Measurements from ENCODE around the gene POLR1B. TPM values are rescaled to one million over a fixed set of nuclear protein-coding genes. Genes with fewer than 3 reads are reported as not detected.

POLR1B gene
- polyA plus RNA-seq, 1 of the 3 experiments (the other 2 are of a cell fraction) = 13.4 TPM

- no peaks in the 10 kb centered on the region for H4K20me1 ChIP-seq (ENCODE audit: insufficient read depth)
- DNase-seq = no peak
- no peaks in the 10 kb centered on the region for H3K27me3 ChIP-seq (ENCODE audit: insufficient read depth)
- POLR2A ChIA-PET = no interaction called here
- H3K9me2 ChIP-seq = no peaks in the 10 kb centered on the region
- CTCF ChIA-PET = interaction anchor here (1.0 to 13.6 kb wide), 2 partner anchors 11 to 120 kb away, joined by 3 to 149 read pairs; no protein-coding TSS in a partner anchor
- no peaks in the 10 kb centered on the region for H3K36me3 ChIP-seq (replicated peaks in 1 of 2; ENCODE audit: control insufficient read depth in 1 of 2, insufficient read depth in 2 of 2, low read length in 1 of 2)
- no peak overlapping the region for H3K4me2 ChIP-seq
- no peaks in the 10 kb centered on the region for H3K9me3 ChIP-seq
- H3K79me2 ChIP-seq (ENCODE audit: insufficient read depth) = no peaks in the 10 kb centered on the region
- H3K4me3 ChIP-seq (ENCODE audit: low read depth in 2 of 2, low read length in 1 of 2) = no peak overlapping the region
- H3K4me1 ChIP-seq (ENCODE audit: control insufficient read depth in 1 of 2, insufficient read depth in 2 of 2, low read depth in 1 of 2, low read length in 1 of 2) = no peaks in the 10 kb centered on the region
- no peak overlapping the region for H3K9ac ChIP-seq
- TF ChIP-seq RCOR1 (IDR thresholded peaks at IDR 0.05; ENCODE audit: low read length) = no peak
- TF ChIP-seq FOXJ3 (CRISPR knock-in tag; IDR thresholded peaks at IDR 0.05) = no peak
- no peak for TF ChIP-seq FOSL2 (IDR thresholded peaks at IDR 0.05; ENCODE audit: borderline replicate concordance, low read depth)
- TF ChIP-seq CTCF (IDR thresholded peaks at IDR 0.05) = no peak
- TF ChIP-seq REST (IDR thresholded peaks at IDR 0.05; ENCODE audit: low read depth, low read length) = no peak
- no peak for TF ChIP-seq ZBTB33 (IDR thresholded peaks at IDR 0.05; ENCODE audit: borderline replicate concordance, low read depth)
- no peak for TF ChIP-seq POLR2AphosphoS5 (IDR thresholded peaks at IDR 0.05; ENCODE audit: low read depth, low read length)
- no peak for TF ChIP-seq RXRA (IDR thresholded peaks at IDR 0.05; ENCODE audit: borderline replicate concordance, low read depth)
- TF ChIP-seq EZH2phosphoT487 (IDR thresholded peaks at IDR 0.05; ENCODE audit: borderline replicate concordance, low read depth) = no peak
- no peak for TF ChIP-seq GATA2 (CRISPR knock-in tag; IDR thresholded peaks at IDR 0.05)
- no peak for TF ChIP-seq NRF1 (IDR thresholded peaks at IDR 0.05; ENCODE audit: low read depth, low read length)
- no peak for TF ChIP-seq MAX (IDR thresholded peaks at IDR 0.05; ENCODE audit: low read depth)
- TF ChIP-seq IRF3 (IDR thresholded peaks at IDR 0.05; ENCODE audit: low read depth, low read length) = no peak
- TF ChIP-seq SIN3A (IDR thresholded peaks at IDR 0.05; ENCODE audit: borderline replicate concordance, low read depth, low read length) = no peak
- no peak for TF ChIP-seq GABPA (IDR thresholded peaks at IDR 0.05; ENCODE audit: low read depth)
- TF ChIP-seq NFIC (IDR thresholded peaks at IDR 0.05; ENCODE audit: borderline replicate concordance) = no peak
- H2AFZ ChIP-seq (ENCODE audit: low read depth) = no peak overlapping the region
- no peak overlapping the region for H3K27ac ChIP-seq (ENCODE audit: low read depth in 2 of 2, low read length in 1 of 2)
- 56% methylated on average over 4 of the region's 4 CpGs for WGBS (ENCODE audit: low lambda C conversion rate)
- no peaks in the 10 kb centered on the region for H3F3A ChIP-seq (replicated peaks; ENCODE audit: insufficient read depth)
Measured at GRCh38 chr2:112606547-112606946, 64.3 kb downstream of the POLR1B start.
